Uterus (tissue), 2 donors: ENCODE data around the gene BDKRB1.
"Not testable (repeated sequence)": the region's sequence is repeated elsewhere in the genome, so short reads cannot be mapped to it uniquely, and the experiment has no call there.

Source experiments
- CTCF ChIP-seq, 4 experiments: fragments of 200-600 bp in 2 of 4; fragments of 450-650 bp in 2 of 4; sonication (generic) in 2 of 4; IDR thresholded peaks; one replicate each; pipeline ENCODE4 v1.5.1; 2016 to 2019; ENCODE audit warnings: antibody characterized with exemption in 4 of 4, mild to moderate bottlenecking in 2 of 4, moderate library complexity in 1 of 4
- POLR2A ChIP-seq, 2 donors: fragments of 450-650 bp; IDR thresholded peaks; one replicate each; pipeline ENCODE4 v1.6.1; 2016; ENCODE audit warnings: antibody characterized with exemption in 2 of 2, mild to moderate bottlenecking in 1 of 2, moderate library complexity in 1 of 2

GRCh38 chr14:96245074-96245473, 10.9 kb upstream of the BDKRB1 start:
- TF ChIP-seq POLR2A, CTCF (IDR thresholded peaks at IDR 0.05): not testable (repeated sequence)
